Measurements from ENCODE around the gene CTNNA3.

Gene CTNNA3

DNA sequence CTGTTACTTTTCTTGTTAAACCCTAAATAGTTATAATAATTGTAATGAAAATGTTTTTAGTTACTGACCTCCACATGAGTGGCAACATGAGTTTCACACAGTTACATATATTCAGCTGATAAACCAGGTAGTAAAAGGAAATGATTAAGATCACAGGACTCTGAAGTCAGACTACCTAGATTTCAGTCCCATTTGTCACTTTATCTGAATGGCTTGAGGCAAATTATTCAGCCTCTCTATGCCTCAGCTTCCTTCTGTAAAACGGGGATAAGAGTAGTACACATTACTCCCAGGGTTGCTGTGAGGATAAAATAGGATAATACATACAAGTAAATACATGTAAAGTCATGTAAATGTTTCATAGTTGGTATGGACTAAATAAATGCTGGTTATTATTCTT is 1024.4 kb downstream of the CTNNA3 start:
- H3K4me3 ChIP-seq (ENCODE audit: low read length in 2 of 2) = no peak overlapping the region
- no peaks in the 10 kb centered on the region for H3K36me3 ChIP-seq (ENCODE audit: control insufficient read depth in 2 of 2, insufficient read depth in 2 of 2, low read length in 2 of 2)
- no peaks in the 10 kb centered on the region for H3K27me3 ChIP-seq (ENCODE audit: control insufficient read depth in 2 of 2, insufficient read depth in 2 of 2, low read length in 2 of 2)
- no peaks in the 10 kb centered on the region for H3K9me3 ChIP-seq (ENCODE audit: control insufficient read depth in 2 of 2, low read length in 2 of 2)
- no peaks in the 10 kb centered on the region for H3K4me1 ChIP-seq (ENCODE audit: control insufficient read depth in 2 of 2, insufficient read depth in 2 of 2, low read length in 2 of 2)
- no peak overlapping the region for H3K9ac ChIP-seq (ENCODE audit: low read depth in 1 of 2, low read length in 2 of 2)
- no peak overlapping the region for H3K27ac ChIP-seq (ENCODE audit: low read depth in 2 of 2, low read length in 2 of 2)

DNA sequence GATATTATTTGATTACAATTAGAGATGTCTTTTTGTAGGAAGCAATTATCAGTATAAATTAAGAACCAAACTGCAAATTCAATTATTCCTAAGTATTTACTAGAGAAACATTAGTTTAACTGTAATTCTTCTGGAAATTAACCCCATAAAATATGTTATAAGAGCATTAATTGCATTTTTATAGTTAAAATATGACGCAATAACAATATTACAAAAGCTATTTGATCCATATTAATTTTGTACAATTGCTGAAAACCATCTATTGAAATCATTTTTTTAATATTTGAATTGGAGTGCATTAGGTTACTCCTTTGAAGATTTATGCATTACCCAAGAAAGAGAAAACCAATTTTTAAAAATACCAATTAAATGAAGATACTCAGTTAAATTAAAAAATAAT is 1024.9 kb downstream of the CTNNA3 start:
- Histone ChIP-seq H3K9ac (ENCODE audit: low read depth in 1 of 2, low read length in 2 of 2) (no peak overlapping the region), H3K9me3 (ENCODE audit: control insufficient read depth in 2 of 2, low read length in 2 of 2) (no peaks in the 10 kb centered on the region)

DNA sequence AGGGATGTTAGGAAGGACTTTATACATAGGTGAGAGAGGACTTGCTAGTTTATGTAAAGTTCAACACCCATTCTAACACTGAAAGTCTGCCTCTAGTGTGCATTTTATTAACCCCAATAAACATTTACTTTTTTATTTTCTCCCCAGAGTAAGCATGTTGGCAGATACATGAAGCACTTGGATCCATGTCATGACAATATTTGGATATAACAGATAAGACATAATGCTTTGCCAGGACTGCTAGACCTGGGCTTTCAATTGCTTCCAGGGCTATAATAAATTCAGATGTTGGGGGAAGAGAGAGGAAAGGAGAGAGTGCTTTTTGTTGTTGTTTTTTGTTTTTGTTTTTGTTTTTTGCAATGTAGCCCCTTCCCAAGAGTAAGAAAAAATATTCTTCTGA is 1039.5 kb downstream of the CTNNA3 start:
- H3K4me3 ChIP-seq (ENCODE audit: low read length in 2 of 2) = no peak overlapping the region
- H3K9ac ChIP-seq (ENCODE audit: low read depth in 1 of 2, low read length in 2 of 2) = no peak overlapping the region
- H3K36me3 ChIP-seq (ENCODE audit: control insufficient read depth in 2 of 2, insufficient read depth in 2 of 2, low read length in 2 of 2) = no peaks in the 10 kb centered on the region
- no peaks in the 10 kb centered on the region for H3K9me3 ChIP-seq (ENCODE audit: control insufficient read depth in 2 of 2, low read length in 2 of 2)
- H3K27me3 ChIP-seq (ENCODE audit: control insufficient read depth in 2 of 2, insufficient read depth in 2 of 2, low read length in 2 of 2) = no peaks in the 10 kb centered on the region
- no peaks in the 10 kb centered on the region for H3K4me1 ChIP-seq (ENCODE audit: control insufficient read depth in 2 of 2, insufficient read depth in 2 of 2, low read length in 2 of 2)
- H3K27ac ChIP-seq (ENCODE audit: low read depth in 2 of 2, low read length in 2 of 2) = no peak overlapping the region

More for the DNA sequence above, 1024.9 kb downstream of the CTNNA3 start:
- Histone ChIP-seq H3K27me3 (ENCODE audit: control insufficient read depth in 2 of 2, insufficient read depth in 2 of 2, low read length in 2 of 2) (no peaks in the 10 kb centered on the region), H3K27ac (ENCODE audit: low read depth in 2 of 2, low read length in 2 of 2) (no peak overlapping the region), H3K4me1 (ENCODE audit: control insufficient read depth in 2 of 2, insufficient read depth in 2 of 2, low read length in 2 of 2) (no peaks in the 10 kb centered on the region), H3K4me3 (ENCODE audit: low read length in 2 of 2) (no peak overlapping the region), H3K36me3 (ENCODE audit: control insufficient read depth in 2 of 2, insufficient read depth in 2 of 2, low read length in 2 of 2) (no peaks in the 10 kb centered on the region)

DNA sequence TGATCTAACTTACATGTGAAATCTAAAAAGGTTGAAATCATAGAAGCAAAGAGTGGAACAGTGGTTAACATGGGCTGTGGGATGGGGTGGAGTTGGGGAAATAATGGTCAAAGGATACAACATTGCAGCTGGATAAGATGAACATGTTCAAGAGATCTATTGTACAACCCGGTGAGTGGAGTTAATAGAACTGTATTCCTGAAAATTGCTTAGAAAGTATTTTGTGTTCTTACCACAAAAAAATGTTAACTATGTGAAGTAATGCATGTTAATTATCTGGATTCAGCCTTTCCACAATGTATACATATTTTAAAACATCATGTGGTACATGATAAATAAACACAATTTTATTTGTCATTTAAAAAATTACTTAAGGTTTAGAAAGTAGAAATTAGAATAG is 1041.1 kb downstream of the CTNNA3 start:
- H3K4me1 ChIP-seq (ENCODE audit: control insufficient read depth in 2 of 2, insufficient read depth in 2 of 2, low read length in 2 of 2) = no peaks in the 10 kb centered on the region
- no peaks in the 10 kb centered on the region for H3K36me3 ChIP-seq (ENCODE audit: control insufficient read depth in 2 of 2, insufficient read depth in 2 of 2, low read length in 2 of 2)
- no peaks in the 10 kb centered on the region for H3K9me3 ChIP-seq (ENCODE audit: control insufficient read depth in 2 of 2, low read length in 2 of 2)
- no peak overlapping the region for H3K4me3 ChIP-seq (ENCODE audit: low read length in 2 of 2)
- no peak overlapping the region for H3K27ac ChIP-seq (ENCODE audit: low read depth in 2 of 2, low read length in 2 of 2)
- no peak overlapping the region for H3K9ac ChIP-seq (ENCODE audit: low read depth in 1 of 2, low read length in 2 of 2)
- no peaks in the 10 kb centered on the region for H3K27me3 ChIP-seq (ENCODE audit: control insufficient read depth in 2 of 2, insufficient read depth in 2 of 2, low read length in 2 of 2)

DNA sequence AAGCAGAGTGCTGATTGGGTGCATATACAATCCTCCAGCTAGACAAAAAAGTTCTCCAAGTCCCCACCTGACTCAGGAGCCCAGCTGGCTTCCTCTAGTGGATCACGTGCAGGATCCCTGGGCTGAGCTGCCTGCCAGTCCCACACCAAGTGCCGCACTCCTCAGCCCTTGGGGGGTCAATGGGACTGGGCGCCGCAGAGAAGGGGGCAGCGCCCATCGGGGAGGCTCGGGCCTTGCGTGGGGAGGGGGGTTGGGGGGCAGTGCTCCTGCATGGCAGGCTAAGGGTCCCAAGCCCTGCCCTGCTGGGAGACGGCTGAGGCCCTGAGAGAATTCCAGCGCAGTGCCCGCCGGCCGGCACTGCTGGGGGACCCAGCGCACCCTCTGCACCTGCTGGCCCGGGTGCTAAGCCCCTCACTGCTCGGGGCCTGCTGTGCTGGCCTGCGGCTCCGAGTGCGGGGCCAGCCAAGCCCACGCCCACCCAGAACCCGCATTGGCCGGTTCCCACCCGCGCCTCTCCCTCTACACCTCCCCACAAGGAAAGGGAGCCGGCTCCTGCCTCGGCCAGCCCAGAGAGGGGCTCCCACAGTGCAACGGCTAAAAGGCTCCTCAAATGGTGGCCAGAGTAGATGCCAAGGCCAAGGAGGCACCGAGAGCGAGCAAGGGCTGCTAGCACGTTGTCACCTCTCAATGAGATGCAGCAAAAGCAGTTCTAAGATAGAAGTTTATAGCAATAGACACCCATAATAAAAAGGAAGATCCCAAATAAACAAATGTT is 1044.5 kb downstream of the CTNNA3 start:
- no peak overlapping the region for H3K9ac ChIP-seq (ENCODE audit: low read depth in 1 of 2, low read length in 2 of 2)
- H3K27me3 ChIP-seq (ENCODE audit: control insufficient read depth in 2 of 2, insufficient read depth in 2 of 2, low read length in 2 of 2) = no peaks in the 10 kb centered on the region
- no peaks in the 10 kb centered on the region for H3K9me3 ChIP-seq (ENCODE audit: control insufficient read depth in 2 of 2, low read length in 2 of 2)
- no peaks in the 10 kb centered on the region for H3K36me3 ChIP-seq (ENCODE audit: control insufficient read depth in 2 of 2, insufficient read depth in 2 of 2, low read length in 2 of 2)
- no peak overlapping the region for H3K4me3 ChIP-seq (ENCODE audit: low read length in 2 of 2)
- no peak overlapping the region for H3K27ac ChIP-seq (ENCODE audit: low read depth in 2 of 2, low read length in 2 of 2)
- no peaks in the 10 kb centered on the region for H3K4me1 ChIP-seq (ENCODE audit: control insufficient read depth in 2 of 2, insufficient read depth in 2 of 2, low read length in 2 of 2)

DNA sequence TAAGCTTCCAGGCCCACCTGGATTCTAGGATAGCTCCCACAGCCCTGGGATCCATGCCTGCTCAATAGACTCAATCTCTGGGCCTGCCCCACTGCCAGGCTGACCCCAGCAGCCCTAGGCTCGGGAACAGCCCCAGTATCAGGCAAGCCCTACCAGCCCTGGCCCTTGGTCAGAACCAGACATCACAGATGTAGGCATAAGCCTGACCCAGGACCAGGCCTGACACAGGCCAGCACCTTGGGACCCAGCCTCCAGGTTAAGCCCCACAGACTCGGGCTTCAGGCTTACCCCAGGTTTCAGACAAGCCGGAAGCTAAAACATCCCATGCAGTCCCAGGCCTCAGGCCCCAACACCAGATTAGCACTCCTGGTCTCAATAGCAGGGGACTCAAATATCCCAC is 1046.4 kb downstream of the CTNNA3 start:
- no peak overlapping the region for H3K4me3 ChIP-seq (ENCODE audit: low read length in 2 of 2)
- no peaks in the 10 kb centered on the region for H3K36me3 ChIP-seq (ENCODE audit: control insufficient read depth in 2 of 2, insufficient read depth in 2 of 2, low read length in 2 of 2)
- no peak overlapping the region for H3K9ac ChIP-seq (ENCODE audit: low read depth in 1 of 2, low read length in 2 of 2)
- H3K9me3 ChIP-seq (ENCODE audit: control insufficient read depth in 2 of 2, low read length in 2 of 2) = no peaks in the 10 kb centered on the region
- H3K27ac ChIP-seq (ENCODE audit: low read depth in 2 of 2, low read length in 2 of 2) = no peak overlapping the region
- no peaks in the 10 kb centered on the region for H3K27me3 ChIP-seq (ENCODE audit: control insufficient read depth in 2 of 2, insufficient read depth in 2 of 2, low read length in 2 of 2)
- no peaks in the 10 kb centered on the region for H3K4me1 ChIP-seq (ENCODE audit: control insufficient read depth in 2 of 2, insufficient read depth in 2 of 2, low read length in 2 of 2)

DNA sequence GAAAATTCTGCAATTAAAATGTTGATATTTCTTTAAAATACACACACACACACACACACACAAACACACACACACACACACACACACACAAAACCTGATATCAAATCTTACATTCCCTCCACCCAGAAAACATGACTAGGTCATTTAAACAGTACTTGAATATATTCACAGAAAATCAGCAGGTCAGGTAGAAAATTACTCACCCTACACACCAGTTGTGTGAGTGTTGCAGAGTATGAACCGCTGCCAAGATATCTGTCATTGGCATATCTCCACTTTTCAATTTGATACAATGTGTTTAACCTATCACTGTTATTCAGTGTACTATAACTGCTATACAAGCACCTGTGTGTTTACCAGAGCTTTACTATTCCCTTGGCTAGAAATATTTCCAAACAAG is 1053.8 kb downstream of the CTNNA3 start:
- no peak overlapping the region for H3K9ac ChIP-seq (ENCODE audit: low read depth in 1 of 2, low read length in 2 of 2)
- no peaks in the 10 kb centered on the region for H3K9me3 ChIP-seq (ENCODE audit: control insufficient read depth in 2 of 2, low read length in 2 of 2)
- no peak overlapping the region for H3K27ac ChIP-seq (ENCODE audit: low read depth in 2 of 2, low read length in 2 of 2)
- no peaks in the 10 kb centered on the region for H3K36me3 ChIP-seq (ENCODE audit: control insufficient read depth in 2 of 2, insufficient read depth in 2 of 2, low read length in 2 of 2)
- no peaks in the 10 kb centered on the region for H3K4me1 ChIP-seq (ENCODE audit: control insufficient read depth in 2 of 2, insufficient read depth in 2 of 2, low read length in 2 of 2)
- no peaks in the 10 kb centered on the region for H3K27me3 ChIP-seq (ENCODE audit: control insufficient read depth in 2 of 2, insufficient read depth in 2 of 2, low read length in 2 of 2)
- no peak overlapping the region for H3K4me3 ChIP-seq (ENCODE audit: low read length in 2 of 2)

DNA sequence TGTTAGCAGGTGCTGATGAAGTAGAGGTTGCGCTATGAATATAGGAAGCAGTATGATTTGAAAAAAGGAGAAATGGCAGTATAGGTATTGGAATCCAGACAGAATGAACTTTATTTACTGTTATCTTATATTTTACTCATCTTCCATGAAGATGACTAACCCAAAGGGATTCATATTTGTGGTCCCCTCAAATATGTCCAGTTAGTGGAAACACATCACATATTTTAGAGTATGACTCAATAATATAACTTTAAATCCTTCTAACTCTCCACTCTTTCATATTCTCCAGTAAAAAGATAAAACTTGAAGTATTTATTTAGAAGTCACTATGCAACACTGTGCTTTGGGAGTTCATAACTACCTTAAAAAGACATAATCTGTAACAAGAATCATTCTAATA is 1056.6 kb downstream of the CTNNA3 start:
- Histone ChIP-seq H3K4me1 (ENCODE audit: control insufficient read depth in 2 of 2, insufficient read depth in 2 of 2, low read length in 2 of 2) (no peaks in the 10 kb centered on the region), H3K9ac (ENCODE audit: low read depth in 1 of 2, low read length in 2 of 2) (no peak overlapping the region), H3K4me3 (ENCODE audit: low read length in 2 of 2) (no peak overlapping the region), H3K36me3 (ENCODE audit: control insufficient read depth in 2 of 2, insufficient read depth in 2 of 2, low read length in 2 of 2) (no peaks in the 10 kb centered on the region), H3K27me3 (ENCODE audit: control insufficient read depth in 2 of 2, insufficient read depth in 2 of 2, low read length in 2 of 2) (no peaks in the 10 kb centered on the region), H3K27ac (ENCODE audit: low read depth in 2 of 2, low read length in 2 of 2) (no peak overlapping the region), H3K9me3 (ENCODE audit: control insufficient read depth in 2 of 2, low read length in 2 of 2) (no peaks in the 10 kb centered on the region)

DNA sequence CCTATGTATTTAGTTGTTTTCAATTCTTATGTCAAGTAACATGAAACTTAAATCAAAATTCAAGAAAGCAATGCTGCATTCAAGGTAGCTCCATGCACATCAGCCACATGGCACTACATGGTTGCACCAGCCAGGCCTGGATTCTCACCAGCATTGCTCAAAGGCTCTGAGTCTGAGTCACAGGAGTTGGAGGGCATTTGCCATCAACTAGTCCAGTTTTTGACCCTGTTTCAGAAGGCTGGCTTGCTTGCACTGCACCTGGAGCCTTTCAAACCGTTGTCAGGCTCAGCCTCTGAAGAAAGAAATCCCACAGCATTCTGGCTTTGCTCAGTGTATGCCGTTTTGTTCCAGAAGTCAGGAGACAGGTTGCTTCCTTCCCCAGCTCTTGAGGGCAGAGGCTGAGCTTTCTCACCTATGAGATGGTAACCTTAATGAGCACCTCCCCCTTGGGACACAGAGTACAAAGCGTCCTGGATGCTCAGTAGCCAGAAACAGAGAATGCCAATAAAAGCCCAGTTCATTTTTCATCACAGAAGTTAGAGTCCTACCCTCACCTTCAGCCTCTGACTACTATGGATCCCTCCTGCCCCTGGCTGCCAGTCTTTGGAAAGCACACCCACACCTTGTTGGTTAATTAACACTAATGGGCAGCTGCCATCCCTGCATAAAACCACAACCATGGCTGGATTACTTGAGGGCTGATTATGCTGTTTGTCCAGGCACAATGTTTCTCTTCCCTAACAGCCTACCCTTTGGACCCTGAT is 1058.5 kb downstream of the CTNNA3 start:
- Histone ChIP-seq H3K4me1 (ENCODE audit: control insufficient read depth in 2 of 2, insufficient read depth in 2 of 2, low read length in 2 of 2) (no peaks in the 10 kb centered on the region), H3K27me3 (ENCODE audit: control insufficient read depth in 2 of 2, insufficient read depth in 2 of 2, low read length in 2 of 2) (no peaks in the 10 kb centered on the region), H3K9ac (ENCODE audit: low read depth in 1 of 2, low read length in 2 of 2) (no peak overlapping the region), H3K27ac (ENCODE audit: low read depth in 2 of 2, low read length in 2 of 2) (no peak overlapping the region), H3K4me3 (ENCODE audit: low read length in 2 of 2) (no peak overlapping the region), H3K36me3 (ENCODE audit: control insufficient read depth in 2 of 2, insufficient read depth in 2 of 2, low read length in 2 of 2) (no peaks in the 10 kb centered on the region), H3K9me3 (ENCODE audit: control insufficient read depth in 2 of 2, low read length in 2 of 2) (no peaks in the 10 kb centered on the region)

DNA sequence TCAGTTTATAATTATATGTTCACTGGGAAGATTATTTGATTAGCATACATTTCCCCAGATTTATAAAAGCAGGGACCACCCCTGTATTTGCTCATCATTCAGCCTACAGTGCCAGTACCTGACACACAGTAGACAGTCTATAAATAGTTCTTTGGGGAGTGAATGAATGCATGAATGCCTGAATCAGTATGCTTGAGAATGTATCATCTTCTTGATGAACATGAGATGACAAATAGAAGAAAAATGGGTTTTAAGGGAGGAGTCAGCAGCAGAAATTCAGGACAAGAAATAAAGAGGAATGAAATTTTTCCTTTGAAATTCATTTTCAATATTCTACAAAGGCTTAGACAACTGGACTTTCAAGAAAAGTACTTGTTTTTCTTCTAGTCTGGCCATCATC is 1066.0 kb downstream of the CTNNA3 start:
- H3K27me3 ChIP-seq (ENCODE audit: control insufficient read depth in 2 of 2, insufficient read depth in 2 of 2, low read length in 2 of 2) = no peaks in the 10 kb centered on the region
- no peak overlapping the region for H3K4me3 ChIP-seq (ENCODE audit: low read length in 2 of 2)
- H3K9ac ChIP-seq (ENCODE audit: low read depth in 1 of 2, low read length in 2 of 2) = no peak overlapping the region
- H3K4me1 ChIP-seq (ENCODE audit: control insufficient read depth in 2 of 2, insufficient read depth in 2 of 2, low read length in 2 of 2) = no peaks in the 10 kb centered on the region
- H3K36me3 ChIP-seq (ENCODE audit: control insufficient read depth in 2 of 2, insufficient read depth in 2 of 2, low read length in 2 of 2) = no peaks in the 10 kb centered on the region
- no peak overlapping the region for H3K27ac ChIP-seq (ENCODE audit: low read depth in 2 of 2, low read length in 2 of 2)
- H3K9me3 ChIP-seq (ENCODE audit: control insufficient read depth in 2 of 2, low read length in 2 of 2) = no peaks in the 10 kb centered on the region
